Fibroblast of villous mesenchyme (primary cell): ENCODE measurements around the gene KCNK10. TPM values are rescaled to one million over a fixed set of nuclear protein-coding genes. Genes with fewer than 3 reads are reported as not detected.

Experiments used
- DNase-seq: peaks from one replicate; pipeline ENCODE4 v3.0.0-alpha.2; 2010; ENCODE audit warnings: low read depth
- H3K4me3 ChIP-seq: 2 replicates; pipeline ENCODE4 v1.5.1; 2011; ENCODE audit warnings: low read depth, mild to moderate bottlenecking, low read length
- CTCF ChIP-seq: IDR thresholded peaks from 2 replicates; pipeline ENCODE4 v1.5.1; 2012; ENCODE audit warnings: low read depth, mild to moderate bottlenecking, low read length; ENCODE audit not compliant: insufficient read depth
- total RNA-seq: library from RNA; depleted of rRNA; stranded (reverse); fragments of >200 nt; gene quantifications from 2 replicates; pipeline ENCODE4 v1.2.3, GENCODE V29; 2012

Gene KCNK10
- total RNA-seq, 1 donor, result not detected

GRCh38 chr14:88299865-88300530, 23.1 kb downstream of the KCNK10 start:
- TF ChIP-seq CTCF, result no peak
- H3K4me3 ChIP-seq, result no peak overlapping the region
- no peak for DNase-seq

GRCh38 chr14:88297306-88297705, 25.8 kb downstream of the KCNK10 start:
- DNase-seq, result no peak
- H3K4me3 ChIP-seq, result no peak overlapping the region
- no peak for TF ChIP-seq CTCF

GRCh38 chr14:88296351-88296750, 26.7 kb downstream of the KCNK10 start:
- no peak for DNase-seq
- TF ChIP-seq CTCF, result no peak
- H3K4me3 ChIP-seq, result no peak overlapping the region

DNA sequence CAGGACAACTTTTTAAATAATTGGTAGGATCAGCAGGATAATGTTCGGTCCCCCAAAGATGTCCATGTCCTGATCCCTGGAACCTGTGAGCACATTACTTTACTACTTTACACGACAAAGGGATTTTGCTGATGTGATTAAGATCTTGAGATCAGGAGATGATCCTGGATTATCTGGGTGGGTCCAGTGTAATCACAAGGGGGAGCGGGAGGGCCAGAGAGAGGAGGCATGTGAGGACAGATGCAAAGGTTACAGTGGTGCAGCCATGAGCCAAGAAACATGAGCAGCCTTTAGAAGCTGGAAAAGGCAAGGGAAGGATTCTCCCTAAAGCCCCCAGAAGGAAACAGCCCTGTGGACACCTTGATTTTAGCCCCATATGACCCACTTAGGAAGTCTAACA, 33.1 kb downstream of the KCNK10 start:
- TF ChIP-seq CTCF, result no peak
- DNase-seq, result no peak
- H3K4me3 ChIP-seq, result no peak overlapping the region

GRCh38 chr14:88289234-88289633, 33.8 kb downstream of the KCNK10 start:
- DNase-seq, result no peak
- no peak for TF ChIP-seq CTCF
- H3K4me3 ChIP-seq, result no peak overlapping the region

GRCh38 chr14:88286309-88286708, 36.8 kb downstream of the KCNK10 start:
- no peak for TF ChIP-seq CTCF
- no peak overlapping the region for H3K4me3 ChIP-seq
- DNase-seq, result no peak

- no peak overlapping the region for H3K4me3 ChIP-seq
- DNase-seq, result no peak
- TF ChIP-seq CTCF, result no peak
These were observed 41.6 kb downstream of the KCNK10 start for GRCh38 chr14:88281447-88281846.
